Neural cell (in vitro differentiated cells): ENCODE measurements around the gene PI4K2B. TPM values are rescaled to one million over a fixed set of nuclear protein-coding genes. Genes with fewer than 3 reads are reported as not detected.

Experiments
- H2AFZ ChIP-seq: fragments of 200-600, 300-800 bp; sonication (generic), shearing (Covaris generic); 2 replicates; pipeline ENCODE4 v1.6.0; 2014; ENCODE audit warnings: low read depth, mild to moderate bottlenecking, antibody characterized with exemption, low read length, moderate library complexity
- H3F3A ChIP-seq: fragments of 200-600 bp; shearing (Covaris generic); 2 replicates; pipeline ENCODE4 v1.6.1; 2016; ENCODE audit warnings: mild to moderate bottlenecking, moderate library complexity, mixed read lengths, antibody characterized with exemption, low read length; ENCODE audit not compliant: insufficient read depth, poor library complexity, severe bottlenecking
- H3K27ac ChIP-seq: fragments of 200-600, 300-800 bp; sonication (generic), shearing (Covaris generic); 2 replicates; pipeline ENCODE4 v1.5.1; 2014; ENCODE audit warnings: mild to moderate bottlenecking, low read length, moderate library complexity
- H3K27me3 ChIP-seq: fragments of 300-800, 200-600 bp; sonication (generic), shearing (Covaris generic); 2 replicates; pipeline ENCODE4 v1.6.0; 2014; ENCODE audit warnings: mild to moderate bottlenecking, low read depth, low read length, moderate library complexity; ENCODE audit not compliant: insufficient read depth
- H3K36me3 ChIP-seq: fragments of 300-800, 200-600 bp; sonication (generic), shearing (Covaris generic); 2 replicates; pipeline ENCODE4 v1.5.1; 2014; ENCODE audit warnings: mild to moderate bottlenecking, antibody characterized with exemption, low read length, moderate library complexity; ENCODE audit not compliant: insufficient read depth
- H3K4me2 ChIP-seq: fragments of 300-800, 200-600 bp; sonication (generic), shearing (Covaris generic); 2 replicates; pipeline ENCODE4 v1.6.0; 2014; ENCODE audit warnings: mild to moderate bottlenecking, low read length
- H3K4me3 ChIP-seq: fragments of 300-800, 200-600 bp; sonication (generic), shearing (Covaris generic); 2 replicates; pipeline ENCODE4 v1.5.1; 2014; ENCODE audit warnings: mild to moderate bottlenecking, low read length, moderate library complexity
- H3K79me2 ChIP-seq: fragments of 200-600 bp; shearing (Covaris generic); replicated peaks from 2 replicates; pipeline ENCODE4 v1.6.0; 2014; ENCODE audit warnings: mild to moderate bottlenecking, low read length, moderate library complexity; ENCODE audit not compliant: insufficient read depth
- H3K9ac ChIP-seq: fragments of 300-800, 200-600 bp; sonication (generic), shearing (Covaris generic); 2 replicates; pipeline ENCODE4 v1.6.1; 2016; ENCODE audit warnings: mild to moderate bottlenecking, low read length, mixed read lengths
- H3K9me2 ChIP-seq: fragments of 200-600 bp; shearing (Covaris generic); 2 replicates; pipeline ENCODE4 v1.6.1; 2016; ENCODE audit warnings: mild to moderate bottlenecking, low read length, mixed read lengths; ENCODE audit not compliant: insufficient read depth
- H3K9me3 ChIP-seq: fragments of 200-600, 300-800 bp; sonication (generic), shearing (Covaris generic); 2 replicates; pipeline ENCODE4 v1.6.1; 2016; ENCODE audit warnings: mild to moderate bottlenecking, mixed run types, low read length, moderate library complexity, mixed read lengths
- H4K20me1 ChIP-seq: fragments of 200-600 bp; shearing (Covaris generic); 2 replicates; pipeline ENCODE4 v1.6.1; 2016; ENCODE audit warnings: mild to moderate bottlenecking, mixed run types; ENCODE audit not compliant: insufficient read depth
- EP300 ChIP-seq: fragments of 450-650 bp; conservative IDR thresholded peaks from 2 replicates; pipeline ENCODE4 v1.6.1; 2014; ENCODE audit warnings: antibody characterized with exemption, mild to moderate bottlenecking, moderate library complexity; ENCODE audit not compliant: poor library complexity, severe bottlenecking
- EZH2 ChIP-seq: fragments of 200-600, 300-800 bp; shearing (Covaris generic), sonication (generic); IDR thresholded peaks from 2 replicates; pipeline ENCODE4 v1.6.1; 2014; ENCODE audit warnings: antibody characterized with exemption, low read length, borderline replicate concordance, mild to moderate bottlenecking; ENCODE audit not compliant: insufficient read depth, poor library complexity, severe bottlenecking
- MXI1 ChIP-seq: fragments of 450-650 bp; conservative IDR thresholded peaks from 2 replicates; pipeline ENCODE4 v1.6.1; 2014; ENCODE audit warnings: antibody characterized with exemption, mild to moderate bottlenecking; ENCODE audit not compliant: poor library complexity, severe bottlenecking
- POLR2AphosphoS5 ChIP-seq: IDR thresholded peaks from 2 replicates; pipeline ENCODE4 v1.6.1; 2012
- RAD21 ChIP-seq: fragments of 450-650 bp; conservative IDR thresholded peaks from 2 replicates; pipeline ENCODE4 v1.6.1; 2014; ENCODE audit warnings: antibody characterized with exemption, mild to moderate bottlenecking, moderate library complexity
- REST ChIP-seq: IDR thresholded peaks from 2 replicates; pipeline ENCODE4 v1.6.1; 2012; ENCODE audit warnings: borderline replicate concordance
- SMC3 ChIP-seq: fragments of 450-650 bp; conservative IDR thresholded peaks from 2 replicates; pipeline ENCODE4 v1.6.1; 2014; ENCODE audit warnings: antibody characterized with exemption, mild to moderate bottlenecking, moderate library complexity; ENCODE audit not compliant: poor library complexity
- TAF1 ChIP-seq: IDR thresholded peaks from 2 replicates; pipeline ENCODE4 v1.6.1; 2012; ENCODE audit warnings: low read depth
- polyA plus RNA-seq: library from polyadenylated mRNA; depleted of rRNA; stranded (reverse); fragments of >200 nt; gene quantifications from 2 replicates; pipeline ENCODE4 v1.2.3, GENCODE V29; 2014
- TF ChIP-seq, protein P1 (sequence below): fragments of 450-650 bp; IDR thresholded peaks from 2 replicates; pipeline ENCODE4 v1.5.1; 2014; ENCODE audit warnings: antibody characterized with exemption, mild to moderate bottlenecking, moderate library complexity; ENCODE audit not compliant: poor library complexity, severe bottlenecking

Gene PI4K2B
- polyA plus RNA-seq, 1 donor from 2014 or later = 10.0 TPM

DNA sequence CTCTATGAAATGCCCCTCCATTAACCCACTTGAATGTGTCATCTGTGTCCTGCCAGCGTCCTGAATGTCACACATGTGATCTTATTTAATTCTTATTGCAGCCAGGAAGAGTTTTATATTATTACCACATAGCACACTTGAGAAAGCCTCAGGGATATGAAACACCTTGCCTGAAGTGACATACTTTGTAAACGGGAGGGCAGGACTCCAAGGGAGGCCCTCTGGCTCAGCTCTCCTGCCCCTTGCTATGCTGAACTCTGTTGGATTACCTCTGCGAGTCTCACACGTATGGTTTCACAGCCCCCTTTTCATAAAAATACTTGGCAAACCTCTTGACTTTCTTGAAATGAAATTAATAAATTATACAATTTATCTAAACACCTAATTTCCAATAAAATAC lies 67.6 kb downstream of the PI4K2B start:
- Histone ChIP-seq H3K4me3 (no peak overlapping the region), H3K9me3 (no peaks in the 10 kb centered on the region), H2AFZ (no peak overlapping the region), H3K27ac (no peak overlapping the region), H3K9ac (no peak overlapping the region), H3K27me3 (no peaks in the 10 kb centered on the region), H3F3A (no peaks in the 10 kb centered on the region), H3K79me2 (no peaks in the 10 kb centered on the region), H3K36me3 (no peaks in the 10 kb centered on the region), H3K4me2 (no peak overlapping the region), H3K9me2 (no peaks in the 10 kb centered on the region), H4K20me1 (no peaks in the 10 kb centered on the region)
- no peak for TF ChIP-seq REST
- TF ChIP-seq EZH2 = no peak
- TF ChIP-seq MXI1 = no peak
- no peak for TF ChIP-seq RAD21
- TF ChIP-seq SMC3 = no peak
- TF ChIP-seq, protein P1, sequence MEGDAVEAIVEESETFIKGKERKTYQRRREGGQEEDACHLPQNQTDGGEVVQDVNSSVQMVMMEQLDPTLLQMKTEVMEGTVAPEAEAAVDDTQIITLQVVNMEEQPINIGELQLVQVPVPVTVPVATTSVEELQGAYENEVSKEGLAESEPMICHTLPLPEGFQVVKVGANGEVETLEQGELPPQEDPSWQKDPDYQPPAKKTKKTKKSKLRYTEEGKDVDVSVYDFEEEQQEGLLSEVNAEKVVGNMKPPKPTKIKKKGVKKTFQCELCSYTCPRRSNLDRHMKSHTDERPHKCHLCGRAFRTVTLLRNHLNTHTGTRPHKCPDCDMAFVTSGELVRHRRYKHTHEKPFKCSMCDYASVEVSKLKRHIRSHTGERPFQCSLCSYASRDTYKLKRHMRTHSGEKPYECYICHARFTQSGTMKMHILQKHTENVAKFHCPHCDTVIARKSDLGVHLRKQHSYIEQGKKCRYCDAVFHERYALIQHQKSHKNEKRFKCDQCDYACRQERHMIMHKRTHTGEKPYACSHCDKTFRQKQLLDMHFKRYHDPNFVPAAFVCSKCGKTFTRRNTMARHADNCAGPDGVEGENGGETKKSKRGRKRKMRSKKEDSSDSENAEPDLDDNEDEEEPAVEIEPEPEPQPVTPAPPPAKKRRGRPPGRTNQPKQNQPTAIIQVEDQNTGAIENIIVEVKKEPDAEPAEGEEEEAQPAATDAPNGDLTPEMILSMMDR = no peak
- no peak for TF ChIP-seq TAF1
- TF ChIP-seq POLR2AphosphoS5 = no peak
- TF ChIP-seq EP300 = no peak

GRCh38 chr4:25302626-25303025 lies 68.8 kb downstream of the PI4K2B start:
- TF ChIP-seq REST (no peak), TAF1 (no peak)
- H3K4me2 ChIP-seq = no peak overlapping the region

More at GRCh38 chr4:25302626-25303025, 68.8 kb downstream of the PI4K2B start:
- Histone ChIP-seq H2AFZ (no peak overlapping the region), H3K4me3 (no peak overlapping the region), H3K79me2 (no peaks in the 10 kb centered on the region), H3K36me3 (no peaks in the 10 kb centered on the region), H3K27me3 (no peaks in the 10 kb centered on the region), H3K9ac (no peak overlapping the region), H3K27ac (no peak overlapping the region), H4K20me1 (no peaks in the 10 kb centered on the region), H3F3A (no peaks in the 10 kb centered on the region), H3K9me2 (no peaks in the 10 kb centered on the region), H3K9me3 (no peaks in the 10 kb centered on the region)
